Measurements from ENCODE around the gene PARP14.

DNA sequence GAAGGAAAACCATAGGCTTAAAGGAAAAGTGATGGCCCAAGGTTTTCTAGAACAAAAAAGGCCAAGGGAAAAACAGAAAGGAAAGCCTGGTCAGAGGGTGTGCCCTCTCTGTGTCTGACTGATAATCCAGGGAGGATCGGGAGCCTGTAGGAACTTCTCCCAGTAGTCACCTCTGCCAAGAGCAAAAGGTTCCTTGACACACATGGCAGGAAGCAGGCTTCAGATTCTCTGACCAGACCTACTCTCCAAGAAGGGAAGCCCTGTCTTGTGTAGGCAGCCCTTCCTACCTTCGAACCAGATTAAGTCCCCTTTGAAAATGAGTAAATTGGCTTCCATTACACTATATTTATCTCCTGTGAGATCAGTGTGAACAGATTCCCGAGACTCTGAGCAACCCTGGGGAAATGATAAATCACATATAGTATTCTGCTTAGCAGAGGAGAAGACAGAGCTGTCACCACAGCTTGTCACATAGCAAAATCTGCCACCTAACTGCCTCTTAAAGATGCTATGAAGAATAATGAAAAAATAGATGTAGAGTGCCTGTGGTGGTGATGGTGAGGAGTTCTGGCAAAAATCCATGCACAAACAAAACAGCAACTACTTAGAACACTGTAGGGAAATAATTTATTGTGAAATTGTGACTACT lies 38.8 kb downstream of the PARP14 start:
- TF ChIP-seq, protein P1, sequence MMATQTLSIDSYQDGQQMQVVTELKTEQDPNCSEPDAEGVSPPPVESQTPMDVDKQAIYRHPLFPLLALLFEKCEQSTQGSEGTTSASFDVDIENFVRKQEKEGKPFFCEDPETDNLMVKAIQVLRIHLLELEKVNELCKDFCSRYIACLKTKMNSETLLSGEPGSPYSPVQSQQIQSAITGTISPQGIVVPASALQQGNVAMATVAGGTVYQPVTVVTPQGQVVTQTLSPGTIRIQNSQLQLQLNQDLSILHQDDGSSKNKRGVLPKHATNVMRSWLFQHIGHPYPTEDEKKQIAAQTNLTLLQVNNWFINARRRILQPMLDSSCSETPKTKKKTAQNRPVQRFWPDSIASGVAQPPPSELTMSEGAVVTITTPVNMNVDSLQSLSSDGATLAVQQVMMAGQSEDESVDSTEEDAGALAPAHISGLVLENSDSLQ (IDR thresholded peaks at IDR 0.05), result no peak
- TF ChIP-seq ELF4 (IDR thresholded peaks at IDR 0.05) (no peak), SP1 (IDR thresholded peaks at IDR 0.05) (no peak), CTBP1 (IDR thresholded peaks at IDR 0.05; ENCODE audit: borderline replicate concordance) (no peak), FOXK2 (IDR thresholded peaks at IDR 0.05) (no peak), SUZ12 (IDR thresholded peaks at IDR 0.05) (no peak), FOXM1 (IDR thresholded peaks at IDR 0.05; ENCODE audit: borderline replicate concordance) (no peak), L3MBTL2 (conservative IDR thresholded peaks at IDR 0.05) (no peak), ZNF384 (IDR thresholded peaks at IDR 0.05) (no peak), BHLHE40 (IDR thresholded peaks at IDR 0.05; ENCODE audit: borderline replicate concordance) (no peak)
